SK-N-SH treated with all-trans-retinoic acid at 6 μM for 48 hours (cell line): Measurements from ENCODE around the gene EMX1.

ENCODE experiments used
- ATAC-seq: fragments of 200-7000 bp; cut with Tn5 transposase; 3 replicates; pipeline ENCODE4 v1.9.1; 2020; ENCODE audit warnings: mild to moderate bottlenecking, moderate library complexity
- ARNTL ChIP-seq: fragments of 450-650 bp; formaldehyde crosslinking; IDR thresholded peaks from 2 replicates; pipeline ENCODE4 v1.5.0; 2020; ENCODE audit warnings: low read depth, mild to moderate bottlenecking, moderate library complexity, borderline replicate concordance
- BACH2 ChIP-seq: fragments of 250-450 bp; sonication (Bioruptor Pico); IDR thresholded peaks from 2 replicates; pipeline ENCODE4 v1.9.0; 2021; ENCODE audit warnings: mild to moderate bottlenecking, borderline replicate concordance
- CSDC2 ChIP-seq: fragments of 250-450 bp; sonication (Bioruptor Pico); IDR thresholded peaks from 2 replicates; pipeline ENCODE4 v1.5.0; 2020; ENCODE audit warnings: mild to moderate bottlenecking, moderate library complexity
- CSRNP3 ChIP-seq: fragments of 250-450 bp; sonication (Bioruptor Pico); IDR thresholded peaks from 2 replicates; pipeline ENCODE4 v1.5.1; 2021; ENCODE audit warnings: mild to moderate bottlenecking, moderate library complexity
- ESRRG ChIP-seq: fragments of 250-450 bp; sonication (Bioruptor Pico); IDR thresholded peaks from 2 replicates; pipeline ENCODE4 v1.6.1; 2021; ENCODE audit warnings: mild to moderate bottlenecking
- GLIS3 ChIP-seq: fragments of 250-450 bp; sonication (Bioruptor Pico); IDR thresholded peaks from 2 replicates; pipeline ENCODE4 v1.5.0; 2020; ENCODE audit warnings: mild to moderate bottlenecking, moderate library complexity
- ISL1 ChIP-seq: fragments of 250-450 bp; sonication (Bioruptor Pico); IDR thresholded peaks from 2 replicates; pipeline ENCODE4 v2.1.2; 2022; ENCODE audit warnings: mild to moderate bottlenecking, moderate library complexity
- OSR1 ChIP-seq: fragments of 250-450 bp; sonication (Bioruptor Pico); IDR thresholded peaks from 2 replicates; pipeline ENCODE4 v1.8.0; 2022; ENCODE audit warnings: moderate library complexity, mild to moderate bottlenecking, inconsistent platforms
- POU6F1 ChIP-seq: fragments of 250-450 bp; sonication (Bioruptor Pico); IDR thresholded peaks from 2 replicates; pipeline ENCODE4 v1.8.0; 2021; ENCODE audit warnings: low read depth, mild to moderate bottlenecking, moderate library complexity, borderline replicate concordance
- PPARA ChIP-seq: fragments of 250-450 bp; sonication (Bioruptor Pico); IDR thresholded peaks from 2 replicates; pipeline ENCODE4 v1.5.0; 2020; ENCODE audit warnings: mild to moderate bottlenecking, borderline replicate concordance
- RARB ChIP-seq: fragments of 250-450 bp; sonication (Bioruptor Pico); IDR thresholded peaks from 2 replicates; pipeline ENCODE4 v1.8.0; 2021; ENCODE audit warnings: mild to moderate bottlenecking, moderate library complexity
- SNAI2 ChIP-seq: fragments of 250-450 bp; sonication (Bioruptor Pico); IDR thresholded peaks from 2 replicates; pipeline ENCODE4 v1.5.0; 2020; ENCODE audit warnings: mild to moderate bottlenecking, moderate library complexity
- TCF4 ChIP-seq: fragments of 250-450 bp; sonication (Bioruptor Pico); IDR thresholded peaks from 2 replicates; pipeline ENCODE4 v1.8.0; 2021; ENCODE audit warnings: mild to moderate bottlenecking, moderate library complexity, borderline replicate concordance
- TOX ChIP-seq: fragments of 250-450 bp; sonication (Bioruptor Pico); IDR thresholded peaks from 2 replicates; pipeline ENCODE4 v1.8.0; 2021; ENCODE audit warnings: mild to moderate bottlenecking, moderate library complexity, borderline replicate concordance
- ZC3H10 ChIP-seq: fragments of 250-450 bp; sonication (Bioruptor Pico); IDR thresholded peaks from 2 replicates; pipeline ENCODE4 v1.5.1; 2021; ENCODE audit warnings: mild to moderate bottlenecking, moderate library complexity
- ZFP3 ChIP-seq: fragments of 250-450 bp; sonication (Bioruptor Pico); IDR thresholded peaks from 2 replicates; pipeline ENCODE4 v1.5.0; 2020; ENCODE audit warnings: mild to moderate bottlenecking, moderate library complexity
- ZFP30 ChIP-seq: fragments of 450-650 bp; formaldehyde crosslinking; IDR thresholded peaks from 2 replicates; pipeline ENCODE4 v1.5.0; 2022; ENCODE audit warnings: mild to moderate bottlenecking, moderate library complexity
- ZNF8 ChIP-seq: fragments of 450-650 bp; formaldehyde crosslinking; IDR thresholded peaks from 2 replicates; pipeline ENCODE4 v1.5.0; 2020; ENCODE audit warnings: mild to moderate bottlenecking, moderate library complexity
- TF ChIP-seq, protein P1 (sequence below): fragments of 250-450 bp; sonication (Bioruptor Pico); IDR thresholded peaks from 2 replicates; pipeline ENCODE4 v1.5.1; 2020; ENCODE audit warnings: low read depth, mild to moderate bottlenecking, moderate library complexity
- TF ChIP-seq, protein P2 (sequence below): fragments of 250-450 bp; sonication (Bioruptor Pico); IDR thresholded peaks from 2 replicates; pipeline ENCODE4 v1.8.0; 2020; ENCODE audit warnings: mild to moderate bottlenecking, moderate library complexity, borderline replicate concordance
- TF ChIP-seq, protein P3 (sequence below): fragments of 250-450 bp; sonication (Bioruptor Pico); IDR thresholded peaks from 2 replicates; pipeline ENCODE4 v1.5.0; 2020; ENCODE audit warnings: mild to moderate bottlenecking, moderate library complexity

The EMX1 gene

GRCh38 chr2:72895154-72895553, 22.2 kb upstream of the EMX1 start:
- no peak for ATAC-seq
- TF ChIP-seq ISL1 (CRISPR knock-in tag): no peak
- TF ChIP-seq TCF4 (CRISPR knock-in tag): no peak
- no peak for TF ChIP-seq CSRNP3
- no peak for TF ChIP-seq PPARA (CRISPR knock-in tag)
- TF ChIP-seq TOX (CRISPR knock-in tag): no peak
- TF ChIP-seq GLIS3: no peak
- TF ChIP-seq, protein P1, sequence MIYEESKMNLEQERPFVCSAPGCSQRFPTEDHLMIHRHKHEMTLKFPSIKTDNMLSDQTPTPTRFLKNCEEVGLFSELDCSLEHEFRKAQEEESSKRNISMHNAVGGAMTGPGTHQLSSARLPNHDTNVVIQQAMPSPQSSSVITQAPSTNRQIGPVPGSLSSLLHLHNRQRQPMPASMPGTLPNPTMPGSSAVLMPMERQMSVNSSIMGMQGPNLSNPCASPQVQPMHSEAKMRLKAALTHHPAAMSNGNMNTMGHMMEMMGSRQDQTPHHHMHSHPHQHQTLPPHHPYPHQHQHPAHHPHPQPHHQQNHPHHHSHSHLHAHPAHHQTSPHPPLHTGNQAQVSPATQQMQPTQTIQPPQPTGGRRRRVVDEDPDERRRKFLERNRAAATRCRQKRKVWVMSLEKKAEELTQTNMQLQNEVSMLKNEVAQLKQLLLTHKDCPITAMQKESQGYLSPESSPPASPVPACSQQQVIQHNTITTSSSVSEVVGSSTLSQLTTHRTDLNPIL (CRISPR knock-in tag): no peak
- TF ChIP-seq BACH2 (CRISPR knock-in tag): no peak
- no peak for TF ChIP-seq ZNF8 (CRISPR knock-in tag)
- TF ChIP-seq CSDC2: no peak

GRCh38 chr2:72895759-72896281, 21.5 kb upstream of the EMX1 start:
- no peak for ATAC-seq

GRCh38 chr2:72896446-72896845, 20.9 kb upstream of the EMX1 start:
- TF ChIP-seq OSR1: no peak
- TF ChIP-seq, protein P1 (CRISPR knock-in tag): no peak
- TF ChIP-seq, protein P2, sequence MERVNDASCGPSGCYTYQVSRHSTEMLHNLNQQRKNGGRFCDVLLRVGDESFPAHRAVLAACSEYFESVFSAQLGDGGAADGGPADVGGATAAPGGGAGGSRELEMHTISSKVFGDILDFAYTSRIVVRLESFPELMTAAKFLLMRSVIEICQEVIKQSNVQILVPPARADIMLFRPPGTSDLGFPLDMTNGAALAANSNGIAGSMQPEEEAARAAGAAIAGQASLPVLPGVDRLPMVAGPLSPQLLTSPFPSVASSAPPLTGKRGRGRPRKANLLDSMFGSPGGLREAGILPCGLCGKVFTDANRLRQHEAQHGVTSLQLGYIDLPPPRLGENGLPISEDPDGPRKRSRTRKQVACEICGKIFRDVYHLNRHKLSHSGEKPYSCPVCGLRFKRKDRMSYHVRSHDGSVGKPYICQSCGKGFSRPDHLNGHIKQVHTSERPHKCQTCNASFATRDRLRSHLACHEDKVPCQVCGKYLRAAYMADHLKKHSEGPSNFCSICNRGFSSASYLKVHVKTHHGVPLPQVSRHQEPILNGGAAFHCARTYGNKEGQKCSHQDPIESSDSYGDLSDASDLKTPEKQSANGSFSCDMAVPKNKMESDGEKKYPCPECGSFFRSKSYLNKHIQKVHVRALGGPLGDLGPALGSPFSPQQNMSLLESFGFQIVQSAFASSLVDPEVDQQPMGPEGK (CRISPR knock-in tag): no peak
- no peak for TF ChIP-seq ZFP30 (CRISPR knock-in tag)
- TF ChIP-seq, protein P3, sequence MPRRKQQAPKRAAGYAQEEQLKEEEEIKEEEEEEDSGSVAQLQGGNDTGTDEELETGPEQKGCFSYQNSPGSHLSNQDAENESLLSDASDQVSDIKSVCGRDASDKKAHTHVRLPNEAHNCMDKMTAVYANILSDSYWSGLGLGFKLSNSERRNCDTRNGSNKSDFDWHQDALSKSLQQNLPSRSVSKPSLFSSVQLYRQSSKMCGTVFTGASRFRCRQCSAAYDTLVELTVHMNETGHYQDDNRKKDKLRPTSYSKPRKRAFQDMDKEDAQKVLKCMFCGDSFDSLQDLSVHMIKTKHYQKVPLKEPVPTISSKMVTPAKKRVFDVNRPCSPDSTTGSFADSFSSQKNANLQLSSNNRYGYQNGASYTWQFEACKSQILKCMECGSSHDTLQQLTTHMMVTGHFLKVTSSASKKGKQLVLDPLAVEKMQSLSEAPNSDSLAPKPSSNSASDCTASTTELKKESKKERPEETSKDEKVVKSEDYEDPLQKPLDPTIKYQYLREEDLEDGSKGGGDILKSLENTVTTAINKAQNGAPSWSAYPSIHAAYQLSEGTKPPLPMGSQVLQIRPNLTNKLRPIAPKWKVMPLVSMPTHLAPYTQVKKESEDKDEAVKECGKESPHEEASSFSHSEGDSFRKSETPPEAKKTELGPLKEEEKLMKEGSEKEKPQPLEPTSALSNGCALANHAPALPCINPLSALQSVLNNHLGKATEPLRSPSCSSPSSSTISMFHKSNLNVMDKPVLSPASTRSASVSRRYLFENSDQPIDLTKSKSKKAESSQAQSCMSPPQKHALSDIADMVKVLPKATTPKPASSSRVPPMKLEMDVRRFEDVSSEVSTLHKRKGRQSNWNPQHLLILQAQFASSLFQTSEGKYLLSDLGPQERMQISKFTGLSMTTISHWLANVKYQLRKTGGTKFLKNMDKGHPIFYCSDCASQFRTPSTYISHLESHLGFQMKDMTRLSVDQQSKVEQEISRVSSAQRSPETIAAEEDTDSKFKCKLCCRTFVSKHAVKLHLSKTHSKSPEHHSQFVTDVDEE (CRISPR knock-in tag): no peak
- no peak for TF ChIP-seq ESRRG
- no peak for TF ChIP-seq BACH2 (CRISPR knock-in tag)
- TF ChIP-seq CSDC2: no peak
- TF ChIP-seq ARNTL (CRISPR knock-in tag): no peak
- TF ChIP-seq ISL1 (CRISPR knock-in tag): no peak
- TF ChIP-seq CSRNP3: no peak
- TF ChIP-seq SNAI2 (CRISPR knock-in tag): no peak
- no peak for TF ChIP-seq ZFP3 (CRISPR knock-in tag)
- TF ChIP-seq ZC3H10 (CRISPR knock-in tag): no peak
- no peak for TF ChIP-seq TCF4 (CRISPR knock-in tag)
- TF ChIP-seq RARB (CRISPR knock-in tag): no peak
- TF ChIP-seq POU6F1: no peak
- no peak for ATAC-seq

More at GRCh38 chr2:72895759-72896281, 21.5 kb upstream of the EMX1 start:
- TF ChIP-seq RARB (CRISPR knock-in tag) (no peak), PPARA (CRISPR knock-in tag) (no peak)
